Breast epithelium (tissue), 3 donors: Measurements from ENCODE around the gene RGS7.

Experiments used
- POLR2A ChIP-seq: fragments of 450-650 bp; IDR thresholded peaks from one replicate; pipeline ENCODE4 v1.6.1; 2016; ENCODE audit warnings: antibody characterized with exemption, mild to moderate bottlenecking, moderate library complexity
- POLR2AphosphoS5 ChIP-seq, 3 donors: sonication (generic); formaldehyde crosslinking; IDR thresholded peaks; one replicate each; pipeline ENCODE4 v1.6.1; 2017; ENCODE audit warnings: antibody characterized with exemption in 3 of 3
- TF ChIP-seq, protein P1 (sequence below), 3 donors: fragments of 450-650 bp; IDR thresholded peaks; one replicate each; pipeline ENCODE4 v1.5.1; 2016 to 2017; ENCODE audit warnings: antibody characterized with exemption in 3 of 3, mild to moderate bottlenecking in 3 of 3, moderate library complexity in 3 of 3

- TF ChIP-seq, protein P1, sequence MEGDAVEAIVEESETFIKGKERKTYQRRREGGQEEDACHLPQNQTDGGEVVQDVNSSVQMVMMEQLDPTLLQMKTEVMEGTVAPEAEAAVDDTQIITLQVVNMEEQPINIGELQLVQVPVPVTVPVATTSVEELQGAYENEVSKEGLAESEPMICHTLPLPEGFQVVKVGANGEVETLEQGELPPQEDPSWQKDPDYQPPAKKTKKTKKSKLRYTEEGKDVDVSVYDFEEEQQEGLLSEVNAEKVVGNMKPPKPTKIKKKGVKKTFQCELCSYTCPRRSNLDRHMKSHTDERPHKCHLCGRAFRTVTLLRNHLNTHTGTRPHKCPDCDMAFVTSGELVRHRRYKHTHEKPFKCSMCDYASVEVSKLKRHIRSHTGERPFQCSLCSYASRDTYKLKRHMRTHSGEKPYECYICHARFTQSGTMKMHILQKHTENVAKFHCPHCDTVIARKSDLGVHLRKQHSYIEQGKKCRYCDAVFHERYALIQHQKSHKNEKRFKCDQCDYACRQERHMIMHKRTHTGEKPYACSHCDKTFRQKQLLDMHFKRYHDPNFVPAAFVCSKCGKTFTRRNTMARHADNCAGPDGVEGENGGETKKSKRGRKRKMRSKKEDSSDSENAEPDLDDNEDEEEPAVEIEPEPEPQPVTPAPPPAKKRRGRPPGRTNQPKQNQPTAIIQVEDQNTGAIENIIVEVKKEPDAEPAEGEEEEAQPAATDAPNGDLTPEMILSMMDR (IDR thresholded peaks at IDR 0.05): no peak
- TF ChIP-seq POLR2A (no peak), POLR2AphosphoS5 (IDR thresholded peaks at IDR 0.05) (no peak)
Observed at GRCh38 chr1:241186716-241187115, 170.3 kb downstream of the RGS7 start.
